Right atrium auricular region (tissue), 2 donors: Measurements from ENCODE around the gene TRIM62. TPM values are rescaled to one million over a fixed set of nuclear protein-coding genes. Genes with fewer than 3 reads are reported as not detected.

Source experiments
- DNase-seq: peaks from one replicate; pipeline ENCODE4 v3.0.0-alpha.2; 2019; ENCODE audit warnings: low spot score
- H3K27ac ChIP-seq, 2 donors: fragments of 200-600 bp; sonication (generic); 1 replicate in 1 of 2; 2 replicates in 1 of 2; pipeline ENCODE4 v1.5.1; 2016 to 2019
- H3K27me3 ChIP-seq, 2 donors: fragments of 200-600 bp; sonication (generic); one replicate each; pipeline versions ENCODE4 v1.5.1 to v1.6.0; 2017 to 2019
- H3K36me3 ChIP-seq: fragments of 200-600 bp; sonication (generic); one replicate; pipeline ENCODE4 v1.5.1; 2016
- H3K4me1 ChIP-seq, 2 donors: fragments of 200-600 bp; sonication (generic); one replicate each; pipeline versions ENCODE4 v1.5.1 to v1.6.0; 2017 to 2019
- H3K4me3 ChIP-seq, 2 donors: fragments of 200-600 bp; sonication (generic); 1 replicate in 1 of 2; 2 replicates in 1 of 2; pipeline ENCODE4 v1.5.1; 2017 to 2019; ENCODE audit warnings: mild to moderate bottlenecking in 1 of 2, moderate library complexity in 1 of 2
- H3K9me3 ChIP-seq, 2 donors: fragments of 200-600 bp; sonication (generic); one replicate each; pipeline ENCODE4 v1.5.1; 2019
- CTCF ChIP-seq, 2 donors: fragments of 200-600 bp; sonication (generic); IDR thresholded peaks; one replicate each; pipeline ENCODE4 v1.5.1; 2019; ENCODE audit warnings: antibody characterized with exemption in 2 of 2
- total RNA-seq, 2 donors: library from RNA; depleted of rRNA; stranded (reverse); fragments of >200 nt; gene quantifications; one replicate each; pipeline ENCODE4 v1.1.0, GENCODE V29; 2016

TRIM62 gene
- total RNA-seq, 2 donors from 2014 or later = 2.4 to 6.8 TPM

GRCh38 chr1:33175865-33176264 lies 6.0 kb downstream of the TRIM62 start:
- no peaks in the 10 kb centered on the region for H3K9me3 ChIP-seq
- H3K36me3 ChIP-seq = no peaks in the 10 kb centered on the region
- H3K4me3 ChIP-seq = no peak overlapping the region
- DNase-seq = no peak
- no peak for TF ChIP-seq CTCF (IDR thresholded peaks at IDR 0.05)
- no peaks in the 10 kb centered on the region for H3K27me3 ChIP-seq
- H3K27ac ChIP-seq = no peak overlapping the region
- peaks cover 0 to 14% of the 10 kb centered on the region in 2 donors for H3K4me1 ChIP-seq

GRCh38 chr1:33173091-33173490 lies 8.8 kb downstream of the TRIM62 start:
- Histone ChIP-seq H3K27me3 (no peaks in the 10 kb centered on the region), H3K9me3 (no peaks in the 10 kb centered on the region), H3K27ac (no peak overlapping the region), H3K36me3 (no peaks in the 10 kb centered on the region), H3K4me3 (no peak overlapping the region), H3K4me1 (peaks cover 0 to 6% of the 10 kb centered on the region in 2 donors)
- no peak for TF ChIP-seq CTCF (IDR thresholded peaks at IDR 0.05)
- DNase-seq = no peak

GRCh38 chr1:33171977-33172813 lies 9.6 kb downstream of the TRIM62 start:
- H3K4me1 ChIP-seq = peaks cover 0 to 6% of the 10 kb centered on the region in 2 donors
- H3K36me3 ChIP-seq = no peaks in the 10 kb centered on the region
- no peaks in the 10 kb centered on the region for H3K27me3 ChIP-seq
- TF ChIP-seq CTCF (IDR thresholded peaks at IDR 0.05) = no peak
- no peak overlapping the region for H3K27ac ChIP-seq
- DNase-seq = no peak
- H3K9me3 ChIP-seq = no peaks in the 10 kb centered on the region
- H3K4me3 ChIP-seq = no peak overlapping the region

- Histone ChIP-seq H3K36me3 (no peaks in the 10 kb centered on the region), H3K4me3 (no peak overlapping the region), H3K27ac (peak overlapping the region in 1 of 2 donors; percentile 29), H3K4me1 (peaks cover 0 to 6% of the 10 kb centered on the region in 2 donors), H3K27me3 (no peaks in the 10 kb centered on the region), H3K9me3 (no peaks in the 10 kb centered on the region)
- no peak for DNase-seq
- TF ChIP-seq CTCF (IDR thresholded peaks at IDR 0.05) = no peak
Measured at GRCh38 chr1:33170351-33171274, 11.2 kb downstream of the TRIM62 start.

GRCh38 chr1:33169290-33170055 lies 12.4 kb downstream of the TRIM62 start:
- Histone ChIP-seq H3K27ac (no peak overlapping the region), H3K4me3 (no peak overlapping the region), H3K4me1 (peaks cover 0 to 6% of the 10 kb centered on the region in 2 donors), H3K36me3 (no peaks in the 10 kb centered on the region), H3K27me3 (no peaks in the 10 kb centered on the region), H3K9me3 (no peaks in the 10 kb centered on the region)
- TF ChIP-seq CTCF (IDR thresholded peaks at IDR 0.05) = no peak
- DNase-seq = no peak
